Panc1 (cell line): ENCODE data around the gene KNDC1. TPM values are rescaled to one million over a fixed set of nuclear protein-coding genes. Genes with fewer than 3 reads are reported as not detected.
"Not testable (repeated sequence)": the region's sequence is repeated elsewhere in the genome, so short reads cannot be mapped to it uniquely, and the experiment has no call there.

Experiments
- ATAC-seq: fragments of 200-7000 bp; cut with Tn5 transposase; 2 replicates; pipeline ENCODE4 v1.9.1; 2020; ENCODE audit warnings: mild to moderate bottlenecking, moderate library complexity
- BruUV-seq: library from RNA; stranded (reverse); fragments of 400-500 nt; replicated peaks from 2 replicates; lab custom pipeline; 2021; lab: Mats Ljungman, UMichigan
- CTCF ChIA-PET: fragments of 300-600 bp; sonication (Branson Sonifier 250); formaldehyde crosslinking; loops from one replicate; lab custom pipeline; 2022; ENCODE audit warnings: antibody characterized with exemption; lab: Charles Lee
- POLR2A ChIA-PET: fragments of 300-600 bp; sonication (Branson Sonifier 250); formaldehyde crosslinking; loops from one replicate; lab custom pipeline; 2022; ENCODE audit warnings: antibody characterized with exemption; lab: Charles Lee
- DNase-seq: peaks from one replicate; pipeline ENCODE4 v3.0.0-alpha.2; 2010; ENCODE audit warnings: low read depth, low spot score
- H3K27ac ChIP-seq: 2 replicates; pipeline ENCODE4 v1.5.1; 2011; ENCODE audit warnings: mild to moderate bottlenecking, low read length, inconsistent platforms
- H3K27me3 ChIP-seq: fragments of 200-500 bp; sonication (Bioruptor generic); 2 replicates; pipeline ENCODE4 v1.6.0; 2014; ENCODE audit warnings: low read length, inconsistent platforms; ENCODE audit not compliant: control insufficient read depth, insufficient read depth
- H3K36me3 ChIP-seq: fragments of 200-500 bp; sonication (Bioruptor generic); 2 replicates; pipeline ENCODE4 v1.5.1; 2014; ENCODE audit warnings: inconsistent platforms, mild to moderate bottlenecking, low read length, moderate library complexity; ENCODE audit not compliant: control insufficient read depth, insufficient read depth
- H3K4me1 ChIP-seq: 2 replicates; pipeline ENCODE4 v1.5.1; 2011; ENCODE audit warnings: inconsistent platforms, mild to moderate bottlenecking, low read length, moderate library complexity; ENCODE audit not compliant: control insufficient read depth, insufficient read depth
- H3K4me3 ChIP-seq, 2 experiments: 2 replicates each; pipeline ENCODE4 v1.5.1; 2011 to 2012; ENCODE audit warnings: low read depth in 2 of 2, low read length in 2 of 2, mild to moderate bottlenecking in 2 of 2, inconsistent platforms in 1 of 2, moderate library complexity in 1 of 2
- H3K9me3 ChIP-seq: fragments of 200-500 bp; sonication (Bioruptor generic); 2 replicates; pipeline ENCODE4 v1.5.1; 2014; ENCODE audit warnings: low read depth, mild to moderate bottlenecking, inconsistent platforms, low read length, moderate library complexity; ENCODE audit not compliant: control insufficient read depth, insufficient read depth
- POLR2AphosphoS5 ChIP-seq: IDR thresholded peaks from 2 replicates; pipeline ENCODE4 v1.6.1; 2012; ENCODE audit warnings: mild to moderate bottlenecking, low read depth, low read length, moderate library complexity
- SIN3A ChIP-seq: IDR thresholded peaks from 2 replicates; pipeline ENCODE4 v1.6.1; 2012; ENCODE audit warnings: low read depth, mild to moderate bottlenecking, low read length, moderate library complexity, borderline replicate concordance; ENCODE audit not compliant: insufficient read depth
- TCF7L2 ChIP-seq: IDR thresholded peaks from 2 replicates; pipeline ENCODE4 v1.6.1; 2011; ENCODE audit warnings: mild to moderate bottlenecking, low read depth, low read length, inconsistent platforms
- in situ Hi-C: cut with HindIII; loops from 2 replicates; pipeline ENCODE4 v1.10.0; 2016; ENCODE audit warnings: low sequenced_read_pairs, low pct_unique_long_range_greater_than_20kb
- intact Hi-C: fragments of 100-400 bp; cut with micrococcal nuclease; formaldehyde crosslinking; loops from one replicate; pipeline ENCODE4 v1.10.0; 2022; ENCODE audit not compliant: unreplicated experiment
- total RNA-seq: library from RNA; stranded (reverse); gene quantifications from one replicate; pipeline ENCODE4 v1.2.1, GENCODE V29; 2021; ENCODE audit not compliant: unreplicated experiment
- TF ChIP-seq, protein P1 (sequence below): fragments of 450-650 bp; IDR thresholded peaks from 2 replicates; pipeline ENCODE4 v1.5.1; 2017; ENCODE audit warnings: mild to moderate bottlenecking
- TF ChIP-seq, protein P2 (sequence below), 2 experiments: IDR thresholded peaks; 2 replicates each; pipeline ENCODE4 v1.6.1; 2011 to 2012; ENCODE audit warnings: low read depth in 2 of 2, control low read depth in 1 of 2, low read length in 1 of 2, mild to moderate bottlenecking in 1 of 2, moderate library complexity in 1 of 2; ENCODE audit not compliant: insufficient read depth in 1 of 2

KNDC1 gene
- total RNA-seq, 1 experiment from 2014 or later = 2.6 TPM

DNA sequence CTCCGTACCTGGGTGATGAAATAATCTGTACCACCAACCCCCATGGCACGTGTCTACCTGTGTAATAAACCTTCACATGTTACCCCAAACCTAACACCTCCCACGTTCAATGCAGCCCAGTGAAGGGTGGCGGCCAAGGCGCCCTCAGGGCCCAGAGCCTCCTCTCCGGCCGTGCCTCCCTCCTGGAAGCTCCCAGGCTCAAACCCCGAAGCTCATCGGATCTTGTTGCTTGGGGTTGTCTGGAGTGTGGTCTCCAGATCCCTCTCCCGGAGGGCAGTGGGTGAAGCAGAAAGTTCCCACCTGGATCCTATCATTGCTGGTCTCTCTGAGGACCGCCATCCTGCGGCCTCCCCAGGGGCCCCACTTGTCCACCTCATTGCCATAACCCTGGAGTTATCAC is 9.4 kb upstream of the KNDC1 start:
- H3K27me3 ChIP-seq = peaks cover 8% of the 10 kb centered on the region; the same call in 1 of the 2 replicates
- CTCF ChIA-PET = interaction anchor here (0.7 kb wide), 1 partner anchor 263 kb away, joined by 5 read pairs; no protein-coding TSS in a partner anchor
- intact Hi-C loops = no loop called here

DNA sequence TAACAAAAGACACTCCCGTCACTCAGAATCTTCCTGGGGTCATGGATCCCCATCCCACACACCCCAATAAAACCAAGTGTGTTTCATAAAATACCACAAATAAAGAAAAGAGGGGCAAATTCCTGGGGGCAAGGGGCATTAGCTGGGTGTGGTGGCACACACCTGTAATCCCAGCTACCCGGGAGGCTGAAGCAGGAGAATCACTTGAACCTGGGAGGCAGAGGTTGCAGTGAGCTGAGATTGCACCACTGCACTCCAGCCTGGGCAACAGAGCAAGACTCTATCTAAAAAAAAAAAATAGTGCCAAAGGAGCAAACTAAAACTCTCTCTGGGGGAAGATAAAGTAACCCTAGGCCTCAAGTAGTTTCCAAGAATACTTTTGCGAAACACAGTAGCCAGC is 8.9 kb upstream of the KNDC1 start:
- DNase-seq, POLR2A ChIA-PET, H3K4me3 ChIP-seq, ATAC-seq, H3K9me3 ChIP-seq, H3K27me3 ChIP-seq, H3K27ac ChIP-seq, intact Hi-C loops, BruUV-seq, H3K4me1 ChIP-seq, H3K36me3 ChIP-seq, in situ Hi-C loops: not testable (repeated sequence)
- CTCF ChIA-PET = interaction anchor here (0.7 kb wide), 1 partner anchor 263 kb away, joined by 5 read pairs; no protein-coding TSS in a partner anchor

More for the DNA sequence above, 9.4 kb upstream of the KNDC1 start:
- in situ Hi-C loops = no loop called here
- Histone ChIP-seq H3K27ac (no peak overlapping the region), H3K4me3 (no peak overlapping the region), H3K4me1 (no peaks in the 10 kb centered on the region), H3K9me3 (no peaks in the 10 kb centered on the region), H3K36me3 (no peaks in the 10 kb centered on the region)
- TF ChIP-seq SIN3A (no peak), POLR2AphosphoS5 (no peak), TCF7L2 (no peak)
- TF ChIP-seq, protein P1, sequence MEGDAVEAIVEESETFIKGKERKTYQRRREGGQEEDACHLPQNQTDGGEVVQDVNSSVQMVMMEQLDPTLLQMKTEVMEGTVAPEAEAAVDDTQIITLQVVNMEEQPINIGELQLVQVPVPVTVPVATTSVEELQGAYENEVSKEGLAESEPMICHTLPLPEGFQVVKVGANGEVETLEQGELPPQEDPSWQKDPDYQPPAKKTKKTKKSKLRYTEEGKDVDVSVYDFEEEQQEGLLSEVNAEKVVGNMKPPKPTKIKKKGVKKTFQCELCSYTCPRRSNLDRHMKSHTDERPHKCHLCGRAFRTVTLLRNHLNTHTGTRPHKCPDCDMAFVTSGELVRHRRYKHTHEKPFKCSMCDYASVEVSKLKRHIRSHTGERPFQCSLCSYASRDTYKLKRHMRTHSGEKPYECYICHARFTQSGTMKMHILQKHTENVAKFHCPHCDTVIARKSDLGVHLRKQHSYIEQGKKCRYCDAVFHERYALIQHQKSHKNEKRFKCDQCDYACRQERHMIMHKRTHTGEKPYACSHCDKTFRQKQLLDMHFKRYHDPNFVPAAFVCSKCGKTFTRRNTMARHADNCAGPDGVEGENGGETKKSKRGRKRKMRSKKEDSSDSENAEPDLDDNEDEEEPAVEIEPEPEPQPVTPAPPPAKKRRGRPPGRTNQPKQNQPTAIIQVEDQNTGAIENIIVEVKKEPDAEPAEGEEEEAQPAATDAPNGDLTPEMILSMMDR = no peak
- TF ChIP-seq, protein P2, sequence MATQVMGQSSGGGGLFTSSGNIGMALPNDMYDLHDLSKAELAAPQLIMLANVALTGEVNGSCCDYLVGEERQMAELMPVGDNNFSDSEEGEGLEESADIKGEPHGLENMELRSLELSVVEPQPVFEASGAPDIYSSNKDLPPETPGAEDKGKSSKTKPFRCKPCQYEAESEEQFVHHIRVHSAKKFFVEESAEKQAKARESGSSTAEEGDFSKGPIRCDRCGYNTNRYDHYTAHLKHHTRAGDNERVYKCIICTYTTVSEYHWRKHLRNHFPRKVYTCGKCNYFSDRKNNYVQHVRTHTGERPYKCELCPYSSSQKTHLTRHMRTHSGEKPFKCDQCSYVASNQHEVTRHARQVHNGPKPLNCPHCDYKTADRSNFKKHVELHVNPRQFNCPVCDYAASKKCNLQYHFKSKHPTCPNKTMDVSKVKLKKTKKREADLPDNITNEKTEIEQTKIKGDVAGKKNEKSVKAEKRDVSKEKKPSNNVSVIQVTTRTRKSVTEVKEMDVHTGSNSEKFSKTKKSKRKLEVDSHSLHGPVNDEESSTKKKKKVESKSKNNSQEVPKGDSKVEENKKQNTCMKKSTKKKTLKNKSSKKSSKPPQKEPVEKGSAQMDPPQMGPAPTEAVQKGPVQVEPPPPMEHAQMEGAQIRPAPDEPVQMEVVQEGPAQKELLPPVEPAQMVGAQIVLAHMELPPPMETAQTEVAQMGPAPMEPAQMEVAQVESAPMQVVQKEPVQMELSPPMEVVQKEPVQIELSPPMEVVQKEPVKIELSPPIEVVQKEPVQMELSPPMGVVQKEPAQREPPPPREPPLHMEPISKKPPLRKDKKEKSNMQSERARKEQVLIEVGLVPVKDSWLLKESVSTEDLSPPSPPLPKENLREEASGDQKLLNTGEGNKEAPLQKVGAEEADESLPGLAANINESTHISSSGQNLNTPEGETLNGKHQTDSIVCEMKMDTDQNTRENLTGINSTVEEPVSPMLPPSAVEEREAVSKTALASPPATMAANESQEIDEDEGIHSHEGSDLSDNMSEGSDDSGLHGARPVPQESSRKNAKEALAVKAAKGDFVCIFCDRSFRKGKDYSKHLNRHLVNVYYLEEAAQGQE (IDR thresholded peaks at IDR 0.05; ENCODE audit: insufficient read depth in 1 of 2, low read depth in 2 of 2, low read length in 1 of 2) = no peak
- BruUV-seq = no TSS peak
- no peak for DNase-seq
- ATAC-seq = no peak
- POLR2A ChIA-PET = no interaction called here

DNA sequence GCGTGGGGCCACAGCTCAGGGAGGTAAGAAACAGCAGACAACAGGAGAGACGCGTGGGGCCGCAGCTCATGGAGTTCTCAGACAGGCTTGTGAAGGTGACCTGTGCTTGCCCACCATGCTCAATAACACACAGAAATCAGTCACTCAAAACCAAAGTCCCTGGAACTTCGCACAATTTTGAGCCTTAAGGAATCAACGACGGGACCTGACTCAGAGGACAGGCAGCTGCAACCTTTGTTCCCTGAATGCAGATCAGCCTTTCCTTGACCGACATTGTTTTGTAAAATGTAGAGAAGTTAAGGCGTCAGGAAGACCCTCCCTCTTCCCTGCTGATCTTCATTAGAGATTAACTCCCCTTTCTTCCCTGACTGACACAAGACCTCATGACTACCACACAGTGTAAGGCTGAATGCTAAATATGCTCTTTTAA is 8.5 kb upstream of the KNDC1 start:
- POLR2A ChIA-PET = interaction anchor here (0.7 kb wide), 1 partner anchor 17 kb away, joined by 3 read pairs; no protein-coding TSS in a partner anchor
- DNase-seq (no peak), ATAC-seq (no peak)

More for the DNA sequence above, 8.5 kb upstream of the KNDC1 start:
- Histone ChIP-seq H3K36me3 (no peaks in the 10 kb centered on the region), H3K27ac (no peak overlapping the region), H3K4me3 (no peak overlapping the region), H3K27me3 (peaks cover 8% of the 10 kb centered on the region; the same call in 1 of the 2 replicates), H3K4me1 (no peaks in the 10 kb centered on the region), H3K9me3 (no peaks in the 10 kb centered on the region)
- CTCF ChIA-PET = interaction anchor here (0.7 kb wide), 1 partner anchor 263 kb away, joined by 5 read pairs; no protein-coding TSS in a partner anchor
- intact Hi-C loops = no loop called here
- no TSS peak for BruUV-seq
- TF ChIP-seq, protein P1 = no peak
- TF ChIP-seq TCF7L2 = no peak
- no peak for TF ChIP-seq POLR2AphosphoS5
- TF ChIP-seq, protein P2 (IDR thresholded peaks at IDR 0.05; ENCODE audit: insufficient read depth in 1 of 2, low read depth in 2 of 2, low read length in 1 of 2) = no peak
- no peak for TF ChIP-seq SIN3A
- in situ Hi-C loops = no loop called here
